ENCODE measurements around the gene TRPC6. TPM values are rescaled to one million over a fixed set of nuclear protein-coding genes. Genes with fewer than 3 reads are reported as not detected.

The TRPC6 gene
- total RNA-seq, 6 experiments from 2014 or later, result 0.05 to 0.29 TPM; not detected in 4

GRCh38 chr11:101612481-101612880 lies 28.7 kb upstream of the TRPC6 start:
- 40% methylated on average over 1 of the region's 1 CpG for WGBS (ENCODE audit: insufficient coverage, low coverage, low lambda C conversion rate, missing lambda C conversion rate)
- no peak overlapping the region for H3K4me3 ChIP-seq
- H3K27ac ChIP-seq, result no peak overlapping the region
- DNase-seq (no peak), ATAC-seq (no peak)
- H3K9me3 ChIP-seq, result no peaks in the 10 kb centered on the region
- intact Hi-C loops (cut with DNase I), result no loop called here
- no peaks in the 10 kb centered on the region for H3K36me3 ChIP-seq
- TF ChIP-seq POLR2A (IDR thresholded peaks at IDR 0.05), result no peak
- TF ChIP-seq CTCF (IDR thresholded peaks at IDR 0.05), result no peak
- H3K4me1 ChIP-seq, result no peaks in the 10 kb centered on the region
- no peaks in the 10 kb centered on the region for H3K27me3 ChIP-seq

DNA sequence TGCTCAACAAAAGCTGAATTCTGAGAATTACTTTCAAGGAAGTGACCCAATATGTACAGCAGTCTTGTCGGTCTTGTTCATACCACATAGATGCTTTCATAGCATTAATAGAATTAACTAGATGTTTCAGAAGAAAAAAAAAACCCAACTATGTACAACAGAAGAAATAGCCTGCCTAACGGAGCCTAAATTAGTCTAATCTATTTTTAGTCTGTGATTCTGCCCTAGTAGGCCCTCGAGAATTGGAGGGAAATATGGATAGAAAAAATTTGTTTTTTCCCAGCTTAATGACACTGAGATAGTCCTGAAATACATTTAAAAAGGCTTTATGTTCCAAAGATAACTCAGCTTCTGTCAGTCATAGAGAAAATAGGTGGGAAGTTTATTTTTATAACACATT lies 17.1 kb upstream of the TRPC6 start:
- Histone ChIP-seq H3K4me3 (no peak overlapping the region), H3K27ac (no peak overlapping the region), H3K27me3 (no peaks in the 10 kb centered on the region), H3K9me3 (no peaks in the 10 kb centered on the region), H3K4me1 (no peaks in the 10 kb centered on the region), H3K36me3 (no peaks in the 10 kb centered on the region)
- TF ChIP-seq CTCF (IDR thresholded peaks at IDR 0.05) (no peak), POLR2A (IDR thresholded peaks at IDR 0.05) (no peak)
- DNase-seq, result no peak
- WGBS (ENCODE audit: insufficient coverage, low coverage, low lambda C conversion rate, missing lambda C conversion rate), result 27% methylated on average over 3 of the region's 3 CpGs
- no peak for ATAC-seq
- intact Hi-C loops (cut with DNase I), result no loop called here

DNA sequence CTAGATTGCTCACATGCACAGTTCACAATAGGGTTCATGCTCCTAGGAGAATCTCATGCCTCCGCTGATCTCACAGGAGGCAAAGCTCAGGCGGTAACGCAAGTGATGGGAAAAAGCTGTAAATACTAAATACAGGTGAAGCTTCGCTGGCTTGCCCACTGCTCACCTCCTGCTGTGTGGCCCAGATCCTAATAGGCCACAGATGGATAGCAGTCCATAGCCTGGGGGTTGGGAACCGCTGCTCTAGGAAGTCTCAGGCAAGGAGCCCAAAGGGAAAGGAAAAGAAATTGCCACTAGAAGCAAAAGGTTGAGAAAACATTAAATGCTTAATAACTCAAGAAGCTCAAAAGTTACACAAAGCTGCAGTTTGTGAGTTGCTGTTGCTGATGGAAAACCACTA lies 3.2 kb upstream of the TRPC6 start:
- no peak for TF ChIP-seq POLR2A (IDR thresholded peaks at IDR 0.05)
- no peak for TF ChIP-seq CTCF (IDR thresholded peaks at IDR 0.05)
- Histone ChIP-seq H3K27me3 (peaks cover 0 to 6% of the 10 kb centered on the region in 2 donors), H3K4me3 (no peak overlapping the region), H3K4me1 (no peaks in the 10 kb centered on the region), H3K9me3 (no peaks in the 10 kb centered on the region), H3K36me3 (no peaks in the 10 kb centered on the region), H3K27ac (no peak overlapping the region)
- intact Hi-C loops (cut with DNase I), result no loop called here
- ATAC-seq (no peak), DNase-seq (no peak)
- WGBS (ENCODE audit: insufficient coverage, low coverage, low lambda C conversion rate, missing lambda C conversion rate), result 71% methylated on average over 5 of the region's 5 CpGs

- H3K27me3 ChIP-seq, result peaks cover 0 to 6% of the 10 kb centered on the region in 2 donors
- H3K4me1 ChIP-seq, result no peaks in the 10 kb centered on the region
- no peak for ATAC-seq
- intact Hi-C loops (cut with DNase I), result no loop called here
- no peaks in the 10 kb centered on the region for H3K9me3 ChIP-seq
- no peak overlapping the region for H3K27ac ChIP-seq
- no peaks in the 10 kb centered on the region for H3K36me3 ChIP-seq
- 40% methylated on average over 2 of the region's 2 CpGs for WGBS (ENCODE audit: insufficient coverage, low coverage, low lambda C conversion rate, missing lambda C conversion rate)
- no peak for DNase-seq
- H3K4me3 ChIP-seq, result no peak overlapping the region
- TF ChIP-seq CTCF (IDR thresholded peaks at IDR 0.05) (no peak), POLR2A (IDR thresholded peaks at IDR 0.05) (no peak)
Observed at GRCh38 chr11:101584655-101585054, 848 bp upstream of the TRPC6 start.

- 26% methylated on average over 8 of the region's 8 CpGs for WGBS (ENCODE audit: insufficient coverage, low coverage, low lambda C conversion rate, missing lambda C conversion rate)
- H3K9me3 ChIP-seq, result no peaks in the 10 kb centered on the region
- TF ChIP-seq POLR2A (IDR thresholded peaks at IDR 0.05) (no peak), CTCF (IDR thresholded peaks at IDR 0.05) (no peak)
- DNase-seq, result no peak
- no peaks in the 10 kb centered on the region for H3K4me1 ChIP-seq
- ATAC-seq, result no peak
- peaks cover 0 to 6% of the 10 kb centered on the region in 2 donors for H3K27me3 ChIP-seq
- intact Hi-C loops (cut with DNase I), result no loop called here
- no peaks in the 10 kb centered on the region for H3K36me3 ChIP-seq
- no peak overlapping the region for H3K27ac ChIP-seq
- no peak overlapping the region for H3K4me3 ChIP-seq
Observed at GRCh38 chr11:101584129-101584515, 315 bp upstream of the TRPC6 start.

Data from right lobe of liver (tissue), 6 donors.